ENCODE measurements around the gene RANBP1.

The RANBP1 gene

DNA sequence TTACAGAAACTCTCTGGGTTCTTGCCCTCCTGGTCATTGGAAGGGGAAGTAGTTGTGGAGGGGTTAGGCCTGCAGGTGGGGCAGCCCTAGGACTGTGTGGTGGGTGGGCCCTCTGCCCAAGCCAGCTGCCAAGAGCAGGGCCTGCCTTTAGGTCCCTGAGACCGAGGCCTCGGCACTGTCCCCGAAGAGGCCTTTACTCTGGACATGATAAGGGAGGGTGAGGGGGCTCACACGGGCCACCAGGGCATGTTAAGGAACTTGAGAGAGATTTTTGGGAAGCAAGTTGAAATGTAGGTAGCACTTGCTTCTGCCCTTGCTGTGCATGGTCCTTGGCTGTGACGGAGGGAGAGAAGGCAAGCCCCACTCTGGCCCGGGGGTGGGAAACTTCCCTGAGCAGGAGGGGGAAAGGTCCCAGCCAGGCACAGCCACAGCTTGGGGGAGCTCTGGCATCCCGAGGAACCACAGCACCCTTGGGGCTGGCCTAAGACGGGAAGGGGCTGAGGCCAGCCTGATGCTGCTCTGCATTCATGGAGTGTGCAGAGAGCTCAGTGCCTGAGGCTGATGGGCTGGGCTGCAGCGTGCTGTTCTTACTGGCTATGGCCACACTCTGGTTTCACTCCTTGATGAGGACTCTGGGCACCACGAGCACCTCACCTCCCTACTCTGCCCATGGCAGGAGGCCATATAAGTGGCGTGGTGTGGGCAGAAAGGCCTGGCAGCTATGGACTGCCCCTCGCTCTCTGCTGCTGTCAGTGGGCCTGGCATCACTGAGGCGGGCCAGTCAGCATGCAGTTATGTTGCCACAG is 7.8 kb upstream of the RANBP1 start:
- no peak for DNase-seq (ENCODE audit: low read depth)

- no peak for DNase-seq (ENCODE audit: low read depth)
Observed at GRCh38 chr22:20108757-20109230, 7.1 kb upstream of the RANBP1 start.

- no peak for DNase-seq (ENCODE audit: low read depth)
Observed at GRCh38 chr22:20109411-20110358, 6.2 kb upstream of the RANBP1 start.

DNA sequence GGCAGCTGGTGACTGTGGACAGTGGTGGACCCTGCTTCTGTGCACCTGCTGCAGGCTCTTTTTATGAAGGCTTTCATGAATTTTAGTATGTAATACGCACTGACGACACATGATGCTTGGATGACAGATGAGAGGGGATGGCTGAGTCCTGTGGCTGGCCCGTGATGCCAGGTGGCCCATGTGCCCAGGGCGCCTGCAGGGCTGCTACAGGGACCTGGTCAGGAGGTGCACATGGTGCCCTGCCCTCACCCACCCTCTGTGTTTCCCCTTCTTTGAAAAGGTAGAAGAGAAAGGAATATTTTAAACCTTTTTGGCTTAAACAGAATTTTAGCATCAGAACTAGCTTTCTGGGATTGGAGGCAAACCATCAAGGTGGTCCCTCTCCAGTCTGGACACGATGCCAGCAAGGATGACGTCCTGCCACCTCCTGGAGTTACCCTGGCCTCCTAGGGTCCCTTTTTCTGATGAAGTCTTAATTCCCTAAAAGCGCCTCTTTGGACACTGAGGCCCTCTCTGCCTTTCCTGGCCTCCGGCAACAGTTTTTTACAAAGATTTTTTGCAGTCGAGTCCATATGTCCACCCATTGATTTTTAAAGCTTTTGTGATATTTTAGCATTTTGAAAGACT is 5.4 kb upstream of the RANBP1 start:
- no peak for DNase-seq (ENCODE audit: low read depth)

GRCh38 chr22:20111045-20111688 is 4.7 kb upstream of the RANBP1 start:
- no peak for DNase-seq (ENCODE audit: low read depth)

GRCh38 chr22:20111689-20112622 is 3.9 kb upstream of the RANBP1 start:
- DNase-seq (ENCODE audit: low read depth), result no peak

DNA sequence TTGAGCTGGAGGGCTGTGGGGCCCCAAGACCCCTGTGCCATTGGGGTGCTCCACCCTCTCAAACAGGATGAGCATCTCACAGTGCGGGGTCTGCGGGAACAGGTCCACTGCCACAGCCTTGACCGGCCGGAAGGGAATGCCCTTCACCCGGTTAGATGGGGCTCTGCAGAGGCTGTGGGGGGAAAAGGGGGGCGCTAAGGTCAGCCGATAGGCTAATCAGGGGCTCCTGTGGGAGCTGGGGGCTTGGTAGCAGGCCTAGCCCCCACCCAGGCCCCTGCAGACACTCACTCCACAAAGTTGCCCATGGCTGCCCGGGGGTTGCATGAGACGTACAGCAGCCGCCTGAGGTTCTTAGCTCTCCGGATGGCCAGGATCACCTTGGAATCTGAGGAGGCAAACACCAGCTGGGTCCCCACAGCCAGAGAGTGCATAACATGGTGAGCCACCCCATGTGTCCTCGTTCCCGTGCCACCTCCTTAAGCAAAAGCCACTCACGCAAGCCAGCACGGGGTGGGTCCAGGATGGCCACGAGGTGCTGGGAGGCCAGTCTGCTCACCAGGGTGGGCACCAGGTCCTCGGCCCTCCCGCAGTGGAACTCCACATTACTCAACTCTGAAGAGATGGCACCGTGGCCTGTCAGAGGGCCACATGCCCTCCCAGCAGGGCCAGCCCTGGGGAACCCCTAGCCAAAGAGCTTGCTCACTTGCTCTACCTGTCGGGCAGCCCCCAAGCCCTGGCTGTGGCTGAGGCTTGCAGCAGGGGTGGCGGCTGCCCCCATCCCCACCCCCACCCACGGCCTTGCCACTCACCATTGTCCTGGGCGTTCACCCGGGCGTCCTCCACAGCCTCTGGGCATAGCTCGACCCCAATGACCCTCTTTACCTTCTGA is 3.0 kb upstream of the RANBP1 start:
- no peak for DNase-seq (ENCODE audit: low read depth)

DNA sequence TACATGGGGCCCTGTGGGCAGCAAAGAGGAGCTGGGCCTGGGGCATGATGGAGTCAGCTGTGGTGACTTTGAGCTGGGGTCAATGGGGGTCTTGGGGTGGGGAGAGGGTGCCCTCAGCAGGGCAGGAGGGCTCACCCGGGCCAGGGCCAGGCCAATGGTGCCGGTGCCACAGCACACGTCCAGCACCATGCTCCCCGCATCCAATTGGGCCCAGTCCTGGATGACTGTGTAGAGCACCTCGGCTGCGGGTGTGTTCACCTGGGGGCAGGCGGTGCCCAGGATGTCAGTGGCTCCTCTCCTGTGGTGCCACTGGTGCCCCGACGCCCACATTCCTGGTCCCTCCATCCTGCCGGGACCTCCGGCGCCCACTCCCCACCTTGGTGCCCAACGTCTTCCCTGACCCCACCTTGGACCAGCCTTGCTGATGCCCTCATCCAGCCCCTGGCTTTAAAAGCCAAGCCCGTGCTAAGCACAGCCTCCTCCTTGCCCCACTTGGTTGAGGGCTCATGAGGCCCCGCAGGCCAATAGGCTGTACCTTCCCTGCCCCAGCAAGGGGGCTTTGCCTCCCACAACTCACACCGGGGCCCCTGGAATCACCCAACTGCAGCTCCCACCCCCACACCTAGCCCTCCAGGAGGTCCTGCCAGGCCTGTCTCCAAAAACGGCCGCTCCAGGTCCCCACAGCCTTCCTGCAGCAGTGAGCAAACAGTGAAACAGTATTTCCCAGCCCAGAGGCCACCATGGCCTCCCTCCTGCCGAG is 2.2 kb upstream of the RANBP1 start:
- no peak for DNase-seq (ENCODE audit: low read depth)

DNA sequence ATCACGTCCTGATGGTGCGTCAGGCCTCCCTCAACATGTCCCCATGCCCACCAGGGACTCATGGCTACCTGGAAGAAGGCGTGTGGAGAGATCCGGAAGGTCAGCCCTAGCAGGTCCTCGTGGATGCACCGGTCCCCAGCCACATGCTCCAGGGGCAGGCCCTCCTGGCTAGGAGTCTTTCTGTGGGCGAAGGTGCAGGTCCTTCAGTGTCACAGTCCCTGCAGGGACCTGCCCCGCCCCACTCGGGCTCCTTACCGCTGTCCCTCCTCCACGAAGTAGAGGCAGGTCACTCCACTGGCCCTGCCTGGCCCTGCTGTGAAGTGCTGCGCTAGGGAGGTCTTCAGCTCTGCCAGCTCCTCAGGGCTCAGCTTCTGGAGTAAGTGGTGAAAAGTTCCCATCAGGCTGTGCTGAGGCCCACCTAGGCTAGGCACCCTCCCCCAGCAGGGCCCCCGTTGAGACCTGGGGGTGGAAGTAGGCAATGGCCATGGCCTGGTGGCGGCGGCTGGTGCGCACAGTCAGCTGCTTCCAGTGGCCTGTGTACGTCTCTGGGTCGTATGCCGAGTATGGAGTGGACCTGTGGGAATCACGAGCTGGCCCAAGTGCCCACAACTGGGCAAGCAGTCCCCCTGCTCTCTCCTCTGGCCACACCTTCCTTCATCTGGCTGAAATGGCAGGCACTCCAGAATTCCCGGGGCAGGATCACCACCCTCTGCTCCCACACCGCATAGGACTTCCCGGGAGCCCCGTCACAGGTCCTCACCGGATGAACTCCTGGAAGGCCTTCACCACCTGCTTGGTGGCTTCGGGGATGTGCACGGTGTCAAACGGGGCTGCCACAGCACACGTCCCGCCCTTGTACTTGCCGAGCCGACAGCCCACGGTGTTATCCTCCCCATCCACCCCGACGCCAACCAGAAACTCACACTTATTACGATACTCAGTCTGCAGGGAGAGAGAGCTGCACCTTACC is 1.1 kb upstream of the RANBP1 start:
- no peak for DNase-seq (ENCODE audit: low read depth)

- DNase-seq (ENCODE audit: low read depth), result no peak
Observed at GRCh38 chr22:20116376-20116950, 559 bp downstream of the RANBP1 start.

GRCh38 chr22:20116951-20117632 is 1.2 kb downstream of the RANBP1 start, which contains the start of gene TRMT2A:
TSS of gene TRMT2A (minus strand) at chr22:20117226. CDS start at chr22:20116906, 320 bp downstream.
- peak; percentile 99 for DNase-seq (ENCODE audit: low read depth)

- DNase-seq (ENCODE audit: low read depth), result no peak
Observed at GRCh38 chr22:20117633-20118299, 1.9 kb downstream of the RANBP1 start.

DNA sequence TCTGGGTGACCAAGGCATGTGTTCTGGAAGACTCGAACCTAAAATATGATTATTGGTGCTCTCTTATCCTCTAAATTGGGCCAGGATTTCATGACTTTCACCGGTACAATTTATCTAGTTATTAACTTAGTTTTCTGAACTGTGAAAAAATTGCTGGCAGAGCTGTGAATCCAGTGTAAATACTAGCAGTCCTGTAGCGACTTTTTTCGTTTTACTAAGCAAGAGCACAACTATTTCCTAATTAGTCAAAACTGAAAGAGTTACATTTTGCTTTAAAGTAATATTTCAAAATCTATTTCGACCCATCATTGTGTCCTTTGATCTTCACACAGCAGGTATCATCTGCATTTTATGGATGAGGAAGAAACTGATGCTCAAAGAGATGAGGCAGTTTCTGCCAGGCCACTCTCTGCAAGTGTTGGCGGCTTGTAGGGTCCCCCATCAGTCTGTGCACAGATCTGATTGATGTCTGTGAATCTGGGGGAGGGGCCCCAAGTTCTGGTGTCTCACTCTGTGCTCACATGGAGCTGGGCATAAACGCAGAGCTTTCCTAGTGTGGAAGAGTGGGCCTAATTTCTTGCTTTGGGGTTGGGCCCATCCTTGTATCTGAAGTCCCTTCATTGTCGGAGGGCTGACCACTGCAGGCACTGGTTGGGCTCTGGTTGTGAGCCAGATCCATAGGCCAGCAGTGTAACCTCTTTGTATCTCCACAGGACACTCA is 2.6 kb downstream of the RANBP1 start:
- no peak for DNase-seq (ENCODE audit: low read depth)

GRCh38 chr22:20121856-20122415 is 6.0 kb downstream of the RANBP1 start:
- DNase-seq (ENCODE audit: low read depth), result no peak
